ENCODE measurements around the gene SCARF1.
A peak's percentile ranks its signal among the peaks of the same experiment; 100 is the strongest.

The SCARF1 gene

GRCh38 chr17:1601571-1601970 lies 44.0 kb downstream of the SCARF1 start:
- DNase-seq (ENCODE audit: low spot score): no peak
- in situ Hi-C loops (cut with MboI; ENCODE audit: low pct_unique_long_range_greater_than_20kb, low sequenced_read_pairs, unreplicated experiment): no loop called here
- TF ChIP-seq CTCF (IDR thresholded peaks at IDR 0.05; ENCODE audit: extremely low read depth, insufficient read depth, missing control alignments): no peak

GRCh38 chr17:1598399-1599095 lies 47.0 kb downstream of the SCARF1 start:
- TF ChIP-seq CTCF (IDR thresholded peaks at IDR 0.05; ENCODE audit: extremely low read depth, insufficient read depth, missing control alignments): no peak
- no peak for DNase-seq (ENCODE audit: low spot score)
- in situ Hi-C loops (cut with MboI; ENCODE audit: low pct_unique_long_range_greater_than_20kb, low sequenced_read_pairs, unreplicated experiment): no loop called here

GRCh38 chr17:1597861-1598342 lies 47.6 kb downstream of the SCARF1 start:
- in situ Hi-C loops (cut with MboI; ENCODE audit: low pct_unique_long_range_greater_than_20kb, low sequenced_read_pairs, unreplicated experiment): no loop called here

GRCh38 chr17:1593630-1593931 lies 52.0 kb downstream of the SCARF1 start:
- no peak for TF ChIP-seq CTCF (IDR thresholded peaks at IDR 0.05; ENCODE audit: extremely low read depth, insufficient read depth, missing control alignments)
- in situ Hi-C loops (cut with MboI; ENCODE audit: low pct_unique_long_range_greater_than_20kb, low sequenced_read_pairs, unreplicated experiment): no loop called here
- no peak for DNase-seq (ENCODE audit: low spot score)

More at GRCh38 chr17:1597861-1598342, 47.6 kb downstream of the SCARF1 start:
- DNase-seq (ENCODE audit: low spot score): no peak
- TF ChIP-seq CTCF (IDR thresholded peaks at IDR 0.05; ENCODE audit: extremely low read depth, insufficient read depth, missing control alignments): no peak

- peak; percentile 76 for DNase-seq (ENCODE audit: low spot score)
- in situ Hi-C loops (cut with MboI; ENCODE audit: low pct_unique_long_range_greater_than_20kb, low sequenced_read_pairs, unreplicated experiment): no loop called here
- no peak for TF ChIP-seq CTCF (IDR thresholded peaks at IDR 0.05; ENCODE audit: extremely low read depth, insufficient read depth, missing control alignments)
Measured at GRCh38 chr17:1592751-1593629, 52.5 kb downstream of the SCARF1 start.

GRCh38 chr17:1591474-1592090 lies 54.0 kb downstream of the SCARF1 start:
- in situ Hi-C loops (cut with MboI; ENCODE audit: low pct_unique_long_range_greater_than_20kb, low sequenced_read_pairs, unreplicated experiment): no loop called here

More at GRCh38 chr17:1591474-1592090, 54.0 kb downstream of the SCARF1 start:
- no peak for DNase-seq (ENCODE audit: low spot score)
- no peak for TF ChIP-seq CTCF (IDR thresholded peaks at IDR 0.05; ENCODE audit: extremely low read depth, insufficient read depth, missing control alignments)

All from GM13977 (cell line).